GM21367 (cell line): ENCODE data around the gene SPCS3.
"Not testable (repeated sequence)": the region's sequence is repeated elsewhere in the genome, so short reads cannot be mapped to it uniquely, and the experiment has no call there.

ENCODE experiments used
- ATAC-seq: cut with Tn5 transposase; IDR thresholded peaks from one replicate; pipeline ENCODE4 v1.9.1; 2021; ENCODE audit not compliant: unreplicated experiment

The SPCS3 gene

GRCh38 chr4:176319704-176320339 lies at the start of gene SPCS3:
TSS of gene SPCS3 (plus strand) at chr4:176319966. CDS start at chr4:176320077, 111 bp downstream.
- peak; percentile 90 for ATAC-seq

- ATAC-seq, result no peak
These were observed 49.1 kb upstream of the SPCS3 start for GRCh38 chr4:176270669-176271068.

- no peak for ATAC-seq
These were observed 48.0 kb upstream of the SPCS3 start for GRCh38 chr4:176271749-176272148.

GRCh38 chr4:176272799-176273198 lies 47.0 kb upstream of the SPCS3 start:
- no peak for ATAC-seq

- no peak for ATAC-seq
These were observed 46.0 kb upstream of the SPCS3 start for GRCh38 chr4:176273736-176274135.

GRCh38 chr4:176274441-176274840 lies 45.3 kb upstream of the SPCS3 start:
- ATAC-seq, result no peak

- no peak for ATAC-seq
These were observed 43.1 kb upstream of the SPCS3 start for GRCh38 chr4:176276710-176277109.

- ATAC-seq, result peak; percentile 98
These were observed 42.4 kb upstream of the SPCS3 start for GRCh38 chr4:176277162-176277904.

- ATAC-seq, result not testable (repeated sequence)
These were observed 40.2 kb upstream of the SPCS3 start for GRCh38 chr4:176279560-176279959.

GRCh38 chr4:176286728-176287127 lies 33.0 kb upstream of the SPCS3 start:
- no peak for ATAC-seq

- ATAC-seq, result no peak
These were observed 32.2 kb upstream of the SPCS3 start for GRCh38 chr4:176287546-176287945.

- no peak for ATAC-seq
These were observed 31.7 kb upstream of the SPCS3 start for GRCh38 chr4:176288020-176288419.

GRCh38 chr4:176289561-176289960 lies 30.2 kb upstream of the SPCS3 start:
- ATAC-seq, result no peak

- ATAC-seq, result no peak
These were observed 29.2 kb upstream of the SPCS3 start for GRCh38 chr4:176290520-176290919.

GRCh38 chr4:176291748-176292147 lies 28.0 kb upstream of the SPCS3 start:
- no peak for ATAC-seq

- no peak for ATAC-seq
These were observed 26.8 kb upstream of the SPCS3 start for GRCh38 chr4:176292920-176293319.

GRCh38 chr4:176293660-176294059 lies 26.1 kb upstream of the SPCS3 start:
- ATAC-seq, result no peak

GRCh38 chr4:176295907-176296306 lies 23.9 kb upstream of the SPCS3 start:
- not testable (repeated sequence) for ATAC-seq

- ATAC-seq, result no peak
These were observed 21.1 kb upstream of the SPCS3 start for GRCh38 chr4:176298664-176299063.

GRCh38 chr4:176300036-176300435 lies 19.7 kb upstream of the SPCS3 start:
- no peak for ATAC-seq

GRCh38 chr4:176300565-176300964 lies 19.2 kb upstream of the SPCS3 start:
- no peak for ATAC-seq
